AG10803 (cell line): ENCODE data around the gene ARHGAP10.

Source experiments
- DNase-seq: peaks from one replicate; pipeline ENCODE4 v3.0.0; 2010; ENCODE audit warnings: low read depth
- H3K4me3 ChIP-seq: 2 replicates; pipeline ENCODE4 v1.5.1; 2011; ENCODE audit warnings: mild to moderate bottlenecking, low read length, control low read depth
- CTCF ChIP-seq: conservative IDR thresholded peaks from 2 replicates; pipeline ENCODE4 v1.5.1; 2011; ENCODE audit warnings: mild to moderate bottlenecking, low read length, control low read depth, inconsistent platforms

The ARHGAP10 gene

GRCh38 chr4:147950841-147951240 lies 219.0 kb downstream of the ARHGAP10 start:
- TF ChIP-seq CTCF = no peak
- DNase-seq = no peak
- no peak overlapping the region for H3K4me3 ChIP-seq

GRCh38 chr4:147954850-147955249 lies 223.0 kb downstream of the ARHGAP10 start:
- no peak for TF ChIP-seq CTCF
- DNase-seq = no peak

GRCh38 chr4:147955827-147956558 lies 224.1 kb downstream of the ARHGAP10 start:
- no peak for TF ChIP-seq CTCF
- H3K4me3 ChIP-seq = no peak overlapping the region
- DNase-seq = no peak

More at GRCh38 chr4:147954850-147955249, 223.0 kb downstream of the ARHGAP10 start:
- H3K4me3 ChIP-seq = no peak overlapping the region

- no peak for DNase-seq
- H3K4me3 ChIP-seq = no peak overlapping the region
- TF ChIP-seq CTCF = no peak
Observed at GRCh38 chr4:147957446-147957845, 225.6 kb downstream of the ARHGAP10 start.

- DNase-seq = no peak
- H3K4me3 ChIP-seq = no peak overlapping the region
- no peak for TF ChIP-seq CTCF
Observed at GRCh38 chr4:147958057-147958456, 226.2 kb downstream of the ARHGAP10 start.

- no peak overlapping the region for H3K4me3 ChIP-seq
- DNase-seq = no peak
- TF ChIP-seq CTCF = no peak
Observed at GRCh38 chr4:147958489-147959065, 226.7 kb downstream of the ARHGAP10 start.

GRCh38 chr4:147960971-147961370 lies 229.1 kb downstream of the ARHGAP10 start:
- TF ChIP-seq CTCF = no peak
- no peak for DNase-seq
- H3K4me3 ChIP-seq = no peak overlapping the region
